ENCODE data around the gene CNTNAP4.

- TF ChIP-seq CTCF (IDR thresholded peaks at IDR 0.05), result no peak
- TF ChIP-seq EP300 (IDR thresholded peaks at IDR 0.05; ENCODE audit: low read depth), result no peak
- no peak for TF ChIP-seq POLR2A (IDR thresholded peaks at IDR 0.05)
- no peak for TF ChIP-seq POLR2AphosphoS5 (IDR thresholded peaks at IDR 0.05)
These were observed 58.2 kb downstream of the CNTNAP4 start for GRCh38 chr16:76335180-76335974.
